MM.1S (cell line): Measurements from ENCODE around the gene NAB1.
"Not testable (repeated sequence)": the region's sequence is repeated elsewhere in the genome, so short reads cannot be mapped to it uniquely, and the experiment has no call there.

Experiments used
- DNase-seq: peaks from one replicate; pipeline ENCODE4 v3.0.0-alpha.2; 2015
- H2AFZ ChIP-seq: fragments of 300-600 bp; sonication (generic); 2 replicates; pipeline ENCODE4 v1.6.0; 2016; ENCODE audit warnings: antibody characterized with exemption, low read length
- H3F3A ChIP-seq: fragments of 300-600 bp; sonication (generic); 2 replicates; pipeline ENCODE4 v1.6.1; 2016; ENCODE audit warnings: mild to moderate bottlenecking, antibody characterized with exemption, low read length, moderate library complexity, mixed read lengths; ENCODE audit not compliant: insufficient read depth
- H3K27ac ChIP-seq: fragments of 300-600 bp; sonication (generic); 2 replicates; pipeline ENCODE4 v1.5.1; 2016; ENCODE audit warnings: mild to moderate bottlenecking, low read length
- H3K27me3 ChIP-seq: fragments of 300-600 bp; sonication (generic); replicated peaks from 2 replicates; pipeline ENCODE4 v1.6.0; 2016; ENCODE audit warnings: low read length; ENCODE audit not compliant: insufficient read depth
- H3K36me3 ChIP-seq: fragments of 300-600 bp; sonication (generic); replicated peaks from 2 replicates; pipeline ENCODE4 v1.6.1; 2016; ENCODE audit warnings: mild to moderate bottlenecking, low read length, mixed read lengths; ENCODE audit not compliant: insufficient read depth
- H3K4me1 ChIP-seq: fragments of 300-600 bp; sonication (generic); 2 replicates; pipeline ENCODE4 v1.6.1; 2016; ENCODE audit warnings: low read length, mixed read lengths
- H3K4me2 ChIP-seq: fragments of 300-600 bp; sonication (generic); 2 replicates; pipeline ENCODE4 v1.6.0; 2016; ENCODE audit warnings: low read depth, low read length
- H3K4me3 ChIP-seq: fragments of 300-600 bp; sonication (generic); 2 replicates; pipeline ENCODE4 v1.5.1; 2016; ENCODE audit warnings: low read length, mixed read lengths
- H3K79me2 ChIP-seq: fragments of 300-600 bp; sonication (generic); 2 replicates; pipeline ENCODE4 v1.6.1; 2016; ENCODE audit warnings: mixed run types, low read length, mixed read lengths
- H3K9ac ChIP-seq: fragments of 300-600 bp; sonication (generic); 2 replicates; pipeline ENCODE4 v1.6.1; 2016; ENCODE audit warnings: low read length, mixed read lengths
- H3K9me2 ChIP-seq: fragments of 300-600 bp; sonication (generic); replicated peaks from 2 replicates; pipeline ENCODE4 v1.6.1; 2016; ENCODE audit warnings: mild to moderate bottlenecking, low read length, mixed read lengths; ENCODE audit not compliant: insufficient read depth
- H3K9me3 ChIP-seq: fragments of 300-600 bp; sonication (generic); replicated peaks from 2 replicates; pipeline ENCODE4 v1.6.1; 2016; ENCODE audit warnings: mild to moderate bottlenecking, low read length, mixed read lengths; ENCODE audit not compliant: insufficient read depth
- H4K20me1 ChIP-seq: fragments of 300-600 bp; sonication (generic); 2 replicates; pipeline ENCODE4 v1.6.1; 2016; ENCODE audit warnings: mild to moderate bottlenecking, low read length, moderate library complexity, mixed read lengths; ENCODE audit not compliant: insufficient read depth
- CTCF ChIP-seq: fragments of 300-600 bp; sonication (generic); IDR thresholded peaks from 2 replicates; pipeline ENCODE4 v1.5.1; 2016; ENCODE audit warnings: antibody characterized with exemption, low read length, mixed read lengths
- EZH2 ChIP-seq: fragments of 300-600 bp; sonication (generic); optimal IDR thresholded peaks from 2 replicates; pipeline ENCODE3; 2017; ENCODE audit warnings: low read depth, mild to moderate bottlenecking, antibody characterized with exemption, low read length, mixed read lengths
- EZH2phosphoT487 ChIP-seq: fragments of 300-600 bp; sonication (generic); IDR thresholded peaks from 2 replicates; pipeline ENCODE4 v1.6.1; 2018; ENCODE audit warnings: antibody characterized with exemption, low read length

NAB1 gene

GRCh38 chr2:190705280-190705679, 56.4 kb downstream of the NAB1 start:
- Histone ChIP-seq H3K9ac (no peak overlapping the region), H4K20me1 (no peaks in the 10 kb centered on the region), H3K9me3 (no peaks in the 10 kb centered on the region), H3K4me2 (no peak overlapping the region), H3K79me2 (no peaks in the 10 kb centered on the region), H3K27ac (no peak overlapping the region), H2AFZ (no peak overlapping the region), H3K27me3 (no peaks in the 10 kb centered on the region), H3K36me3 (no peaks in the 10 kb centered on the region), H3K9me2 (no peaks in the 10 kb centered on the region), H3F3A (no peaks in the 10 kb centered on the region), H3K4me1 (no peaks in the 10 kb centered on the region), H3K4me3 (no peak overlapping the region)
- TF ChIP-seq EZH2 (no peak), EZH2phosphoT487 (no peak), CTCF (no peak)
- DNase-seq = no peak

- H3K4me1 ChIP-seq = no peaks in the 10 kb centered on the region
- H4K20me1 ChIP-seq = no peaks in the 10 kb centered on the region
- no peaks in the 10 kb centered on the region for H3K9me2 ChIP-seq
- no peak overlapping the region for H2AFZ ChIP-seq
- H3K79me2 ChIP-seq = no peaks in the 10 kb centered on the region
- no peak for DNase-seq
- H3K36me3 ChIP-seq = no peaks in the 10 kb centered on the region
- no peak overlapping the region for H3K27ac ChIP-seq
- no peak overlapping the region for H3K4me3 ChIP-seq
- no peaks in the 10 kb centered on the region for H3F3A ChIP-seq
- no peak overlapping the region for H3K9ac ChIP-seq
- H3K27me3 ChIP-seq = no peaks in the 10 kb centered on the region
- H3K4me2 ChIP-seq = no peak overlapping the region
- TF ChIP-seq CTCF (no peak), EZH2phosphoT487 (no peak), EZH2 (no peak)
- H3K9me3 ChIP-seq = no peaks in the 10 kb centered on the region
Observed at GRCh38 chr2:190707726-190708125, 58.8 kb downstream of the NAB1 start.

- H3K9me3 ChIP-seq, H3K4me3 ChIP-seq, H3K9ac ChIP-seq, H3F3A ChIP-seq, H4K20me1 ChIP-seq, H3K9me2 ChIP-seq, H3K79me2 ChIP-seq, H3K4me2 ChIP-seq, H3K27me3 ChIP-seq, H3K27ac ChIP-seq, H3K4me1 ChIP-seq, DNase-seq, H3K36me3 ChIP-seq, H2AFZ ChIP-seq: not testable (repeated sequence)
Observed at GRCh38 chr2:190708650-190709049, 59.8 kb downstream of the NAB1 start.

- no peaks in the 10 kb centered on the region for H3F3A ChIP-seq
- TF ChIP-seq EZH2phosphoT487 (no peak), CTCF (no peak), EZH2 (no peak)
Observed at GRCh38 chr2:190711069-190711468, 62.2 kb downstream of the NAB1 start.

More at GRCh38 chr2:190711069-190711468, 62.2 kb downstream of the NAB1 start:
- H3K4me2 ChIP-seq = no peak overlapping the region
- no peaks in the 10 kb centered on the region for H3K9me3 ChIP-seq
- no peaks in the 10 kb centered on the region for H3K4me1 ChIP-seq
- H3K36me3 ChIP-seq = no peaks in the 10 kb centered on the region
- DNase-seq = no peak
- no peaks in the 10 kb centered on the region for H3K79me2 ChIP-seq
- no peaks in the 10 kb centered on the region for H3K27me3 ChIP-seq
- H3K9me2 ChIP-seq = no peaks in the 10 kb centered on the region
- H4K20me1 ChIP-seq = no peaks in the 10 kb centered on the region
- H3K27ac ChIP-seq = no peak overlapping the region
- no peak overlapping the region for H3K9ac ChIP-seq
- H3K4me3 ChIP-seq = no peak overlapping the region
- no peak overlapping the region for H2AFZ ChIP-seq
